Activated CD4-positive, alpha-beta T cell treated with anti-CD3 and anti-CD28 coated beads for 48 hours (primary cell): ENCODE results near the gene ORC4.
A peak's percentile ranks its signal among the peaks of the same experiment; 100 is the strongest.

Source experiments
- DNase-seq: peaks from one replicate; pipeline ENCODE4 v3.0.0-alpha.2; 2020

Gene ORC4

GRCh38 chr2:148020111-148021058 is at the start of gene ORC4:
TSS of gene ORC4 (minus strand) at chr2:148020737. CDS start at chr2:147975958, 44,779 bp downstream.
- peak; percentile 98 for DNase-seq

GRCh38 chr2:148067801-148068200 is 47.3 kb upstream of the ORC4 start:
- no peak for DNase-seq

- DNase-seq, result no peak
Observed at GRCh38 chr2:148065936-148066335, 45.4 kb upstream of the ORC4 start.

DNA sequence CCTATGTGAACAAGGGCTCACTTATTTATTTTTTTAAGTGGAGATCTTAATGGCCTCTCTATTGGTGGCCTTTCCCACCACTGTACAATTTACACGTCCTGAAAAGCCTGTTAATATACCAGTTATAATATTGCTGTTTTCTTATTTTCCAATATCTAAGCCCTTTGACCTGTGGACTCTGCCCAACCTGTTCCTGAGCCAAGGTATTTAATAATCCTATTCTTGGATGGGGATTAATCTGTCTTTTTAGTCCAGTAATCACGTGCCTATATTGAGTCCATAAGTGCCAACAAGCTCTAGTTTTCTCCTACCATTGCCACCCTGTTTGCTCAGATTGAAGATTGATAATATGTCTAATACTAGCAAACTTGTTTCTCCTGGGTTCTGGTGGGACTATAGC is 43.1 kb upstream of the ORC4 start:
- no peak for DNase-seq

GRCh38 chr2:148058641-148059040 is 38.1 kb upstream of the ORC4 start:
- no peak for DNase-seq

DNA sequence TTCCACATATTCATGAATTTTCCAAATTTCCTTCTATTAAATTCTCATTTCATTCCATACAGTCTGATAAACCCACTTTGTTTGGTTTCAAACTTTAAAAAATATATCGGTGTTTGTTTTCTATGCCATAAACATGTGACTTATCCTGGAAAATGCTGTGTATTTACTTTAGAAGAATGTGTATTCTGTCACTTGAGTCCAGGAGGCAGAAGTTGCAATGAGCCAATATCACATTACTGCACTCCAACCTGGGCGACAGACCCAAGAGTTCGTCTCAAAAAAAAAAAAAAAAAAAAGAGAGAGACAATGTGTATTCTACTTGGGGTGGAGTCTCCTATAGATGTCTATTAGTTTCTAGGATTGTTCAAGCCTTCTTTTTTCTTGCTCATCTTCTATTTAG is 32.1 kb upstream of the ORC4 start:
- no peak for DNase-seq

DNA sequence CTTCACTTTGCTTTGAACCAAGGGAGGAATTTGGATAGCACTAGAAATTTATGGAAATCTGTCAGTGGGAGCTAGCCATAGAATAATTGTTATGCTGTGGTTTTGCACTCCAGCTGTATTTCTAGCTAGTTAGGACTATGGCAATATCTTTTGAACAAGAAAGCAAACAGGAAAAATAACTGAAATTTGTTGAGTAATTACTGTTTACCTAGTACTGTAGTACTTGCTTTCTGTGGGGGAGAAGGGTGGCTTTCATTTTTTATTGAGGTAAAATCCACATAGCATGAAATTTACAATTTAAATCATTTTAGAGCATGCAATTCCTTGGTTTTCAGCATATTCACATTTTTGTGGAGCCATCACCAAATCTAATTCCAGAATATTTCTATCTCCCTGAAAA is 28.7 kb upstream of the ORC4 start:
- DNase-seq, result no peak

DNA sequence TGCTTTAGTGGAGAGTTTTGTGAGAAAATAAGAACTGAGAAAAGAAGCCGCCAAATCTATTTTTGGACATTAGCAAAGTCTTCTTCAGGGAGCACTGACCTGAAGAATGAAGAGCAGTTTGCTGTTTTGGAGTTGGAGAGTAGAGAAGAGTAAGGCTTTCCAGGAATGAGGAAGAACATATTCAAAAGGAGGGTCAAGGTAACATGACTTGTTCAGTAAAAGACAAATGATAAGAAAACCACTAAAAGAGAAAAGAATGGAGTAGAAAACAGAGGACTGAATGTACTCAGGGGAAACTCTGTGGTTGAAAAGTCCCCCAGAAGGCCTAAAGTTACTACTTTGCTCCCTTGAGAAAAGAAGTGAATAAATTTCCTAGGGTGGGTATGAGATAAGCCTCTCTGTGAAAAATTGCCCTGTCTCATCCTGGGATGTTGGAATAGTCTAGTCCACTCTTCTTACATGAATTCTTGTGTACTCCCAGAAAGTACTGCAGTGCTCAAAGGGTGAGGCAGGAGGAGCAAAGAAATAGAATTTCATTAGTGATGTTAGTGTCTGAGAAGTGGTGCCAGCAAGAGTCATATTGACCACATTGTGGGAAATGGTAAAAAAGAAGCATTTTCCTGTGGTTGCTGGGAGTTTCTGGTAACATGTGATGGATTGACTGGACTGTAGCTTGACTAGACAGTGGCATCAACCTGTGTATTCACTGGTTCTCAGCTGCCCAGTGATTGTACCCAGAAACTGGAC is 28.1 kb upstream of the ORC4 start:
- DNase-seq, result no peak

DNA sequence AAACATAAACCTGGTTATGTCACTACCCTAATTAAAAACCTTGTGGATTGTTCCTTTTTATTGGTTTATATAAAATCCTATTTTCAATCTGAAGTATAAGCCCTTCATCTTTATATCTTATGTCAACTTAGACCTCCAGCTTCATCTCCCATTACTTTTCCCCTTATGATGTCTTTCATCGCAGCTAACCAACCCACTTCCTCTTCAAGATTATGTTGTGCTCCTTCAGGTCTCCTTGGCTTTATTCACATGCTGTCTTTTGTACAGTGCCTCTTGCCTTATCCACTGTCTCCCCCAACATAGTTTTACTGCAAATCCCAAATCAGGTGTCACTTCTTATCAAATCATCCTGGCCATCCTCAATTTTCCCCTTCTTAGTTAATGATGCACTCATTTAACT is 26.3 kb upstream of the ORC4 start:
- no peak for DNase-seq

DNA sequence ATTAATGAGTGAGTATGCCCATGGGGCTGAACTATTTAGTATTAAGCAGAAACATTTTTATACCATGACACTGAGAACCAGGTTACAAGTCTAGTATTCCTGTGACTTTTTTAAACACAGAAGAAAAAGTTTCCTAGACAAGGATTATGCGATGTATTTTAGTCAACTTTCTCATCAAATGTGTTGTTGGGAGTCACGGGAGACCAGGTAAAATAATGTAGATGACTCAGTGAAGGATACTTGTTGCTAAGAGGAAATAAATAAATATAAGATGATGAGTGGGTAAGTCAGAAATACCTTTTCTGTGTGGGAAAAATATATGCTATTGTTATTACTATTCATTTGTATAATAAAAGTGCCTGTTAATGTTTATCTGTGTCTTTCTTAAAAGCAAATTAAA is 23.8 kb upstream of the ORC4 start:
- no peak for DNase-seq

- no peak for DNase-seq
Observed at GRCh38 chr2:148042219-148042618, 21.7 kb upstream of the ORC4 start.

DNA sequence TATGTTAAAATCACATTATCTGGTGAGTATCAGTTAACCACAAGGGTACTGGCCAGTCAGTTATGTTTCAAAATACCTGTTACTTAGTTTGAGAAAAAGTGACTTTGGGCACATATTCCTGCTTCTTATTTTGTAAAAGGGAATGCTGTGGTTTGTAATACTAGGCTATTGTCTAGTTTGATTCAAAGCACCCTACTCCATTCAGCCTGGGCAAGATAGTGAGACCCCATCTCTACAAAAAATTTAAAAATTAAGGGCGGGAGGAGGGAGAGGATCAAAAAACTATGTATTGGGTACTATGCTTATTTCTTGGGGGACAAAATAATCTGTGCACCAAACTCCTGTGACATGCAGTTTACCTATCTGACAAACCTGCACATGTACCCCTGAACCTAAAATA is 19.2 kb upstream of the ORC4 start:
- no peak for DNase-seq

DNA sequence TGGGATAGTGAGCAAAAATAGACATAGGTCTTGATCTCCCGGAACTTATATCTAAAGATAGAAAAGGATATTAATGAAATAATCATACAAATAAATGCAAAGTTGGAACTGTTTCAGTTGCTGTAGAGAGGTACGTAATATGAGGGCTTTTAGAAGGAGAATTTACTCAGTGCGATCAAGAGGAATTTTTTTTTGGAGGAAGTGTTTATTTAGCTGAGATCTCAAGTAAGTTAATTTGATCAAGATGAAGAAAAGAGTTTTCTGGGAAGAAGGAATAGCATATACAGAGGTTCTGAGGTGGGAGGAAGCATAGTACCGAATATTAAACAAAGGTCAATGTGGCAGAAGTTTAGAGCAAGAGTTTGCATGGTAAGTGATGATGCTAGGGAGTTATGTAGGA is 11.7 kb upstream of the ORC4 start:
- no peak for DNase-seq

DNA sequence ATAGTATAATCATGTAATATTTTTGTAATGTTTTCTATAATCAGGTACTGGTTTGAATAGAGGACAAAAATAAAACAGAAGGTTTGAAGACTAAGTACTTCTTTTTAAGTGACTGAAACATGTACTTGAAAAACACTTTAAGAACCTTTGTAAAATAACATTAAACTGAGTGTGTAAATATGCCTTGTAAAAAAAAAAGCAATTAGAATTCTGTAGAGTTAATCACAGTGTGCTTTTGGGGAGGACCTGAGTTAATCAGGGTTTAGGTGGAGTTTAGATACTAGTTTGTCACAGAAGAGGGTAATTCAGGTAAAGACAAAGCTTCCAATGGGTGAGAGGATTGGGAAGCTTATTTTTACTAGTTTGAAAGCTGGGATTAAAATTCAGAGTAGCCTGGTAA is 10.6 kb upstream of the ORC4 start:
- DNase-seq, result no peak

- no peak for DNase-seq
Observed at GRCh38 chr2:148028781-148029180, 8.2 kb upstream of the ORC4 start.

- no peak for DNase-seq
Observed at GRCh38 chr2:148027822-148028221, 7.3 kb upstream of the ORC4 start.

DNA sequence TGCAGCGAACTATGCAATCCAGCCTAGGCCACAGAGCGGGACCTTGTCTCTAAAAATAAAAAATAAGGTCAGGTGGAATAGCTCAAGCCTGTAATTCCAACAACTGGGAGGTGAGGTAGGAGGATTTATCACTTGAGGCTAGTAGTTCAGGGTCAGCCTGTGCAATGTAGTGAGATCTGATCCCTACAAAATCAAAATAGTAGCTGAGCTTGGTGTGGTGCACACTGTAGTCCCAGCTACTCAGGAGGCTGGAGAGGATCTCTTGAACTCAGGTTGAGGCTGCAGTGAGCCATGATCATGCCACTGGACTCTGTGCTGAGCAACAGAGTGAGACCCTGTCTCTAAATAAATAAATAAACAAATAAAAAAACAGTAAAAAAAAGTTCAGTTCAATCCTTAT is 6.0 kb upstream of the ORC4 start:
- DNase-seq, result no peak

- DNase-seq, result no peak
Observed at GRCh38 chr2:148023861-148024260, 3.3 kb upstream of the ORC4 start.

- no peak for DNase-seq
Observed at GRCh38 chr2:148022882-148023281, 2.3 kb upstream of the ORC4 start.

DNA sequence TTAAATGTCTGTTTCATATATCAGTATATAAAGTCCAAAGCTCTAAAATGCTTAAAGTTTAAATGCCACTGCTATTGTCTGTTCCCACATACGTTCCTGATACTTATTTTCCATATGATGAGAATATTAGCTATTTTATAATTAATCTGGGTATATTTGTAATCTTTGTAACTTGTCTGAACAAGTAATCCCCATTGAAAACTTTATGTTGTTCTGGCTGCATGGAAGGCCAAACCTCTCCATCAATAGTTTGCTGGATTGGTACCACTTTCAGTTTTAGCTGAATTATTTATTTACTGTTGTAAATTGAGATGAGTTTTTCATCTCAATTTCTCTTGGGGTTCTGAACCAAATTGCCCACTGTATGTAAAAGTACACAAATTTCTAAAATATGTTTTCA is 1.8 kb upstream of the ORC4 start:
- DNase-seq, result no peak

DNA sequence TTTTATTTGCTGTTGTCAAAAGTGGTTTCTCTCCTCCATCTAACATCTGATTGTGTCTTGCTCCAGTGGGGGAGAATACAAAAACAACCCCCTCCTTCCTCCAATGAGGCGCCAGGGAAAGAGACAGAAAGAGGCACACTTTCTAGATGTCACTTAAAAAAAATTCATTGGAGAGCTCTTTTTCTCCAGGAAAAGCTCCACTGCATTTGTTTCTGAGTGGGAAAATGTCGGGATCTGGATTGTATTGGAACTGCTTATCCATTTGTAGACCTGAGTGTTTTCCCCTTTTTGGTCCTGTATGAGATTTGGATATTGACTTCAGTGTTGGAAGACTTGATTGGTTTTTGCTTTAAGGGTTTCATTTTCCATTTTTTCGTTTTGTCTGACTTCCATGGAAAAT is 1.3 kb upstream of the ORC4 start:
- DNase-seq, result no peak

GRCh38 chr2:148021059-148021861 is 723 bp upstream of the ORC4 start, which contains the start of gene MBD5:
TSS of gene MBD5 (plus strand) at chr2:148021091.
- peak; percentile 61 for DNase-seq

- no peak for DNase-seq
Observed at GRCh38 chr2:148014616-148015015, 5.9 kb downstream of the ORC4 start.
